H1 (cell line): ENCODE measurements around the gene UMODL1. TPM values are rescaled to one million over a fixed set of nuclear protein-coding genes. Genes with fewer than 3 reads are reported as not detected.

ENCODE experiments used
- BRCA1 ChIP-seq: IDR thresholded peaks from 2 replicates; pipeline ENCODE4 v1.6.1; 2012; ENCODE audit warnings: low read depth, low read length, improper control_type of control experiment
- CTBP2 ChIP-seq: IDR thresholded peaks from 2 replicates; pipeline ENCODE4 v1.7.0; 2011; ENCODE audit warnings: borderline replicate concordance, mild to moderate bottlenecking, moderate library complexity, mixed read lengths, low read length; ENCODE audit not compliant: insufficient read depth, insufficient read length
- E2F6 ChIP-seq: IDR thresholded peaks from 2 replicates; pipeline ENCODE4 v1.6.1; 2012; ENCODE audit warnings: inconsistent platforms
- EP300 ChIP-seq, 2 experiments: IDR thresholded peaks; 1 replicate in 1 of 2; 2 replicates in 1 of 2; pipeline ENCODE4 v1.6.1; 2011 to 2012; ENCODE audit warnings: low read depth in 2 of 2, low read length in 2 of 2, mild to moderate bottlenecking in 2 of 2, borderline replicate concordance in 1 of 2, inconsistent platforms in 1 of 2, moderate library complexity in 1 of 2
- SP4 ChIP-seq: IDR thresholded peaks from 2 replicates; pipeline ENCODE4 v1.6.1; 2012; ENCODE audit warnings: low read length, inconsistent platforms
- polyA plus RNA-seq, 7 experiments: library from polyadenylated mRNA; depleted of rRNA in 3 of 7; stranded (reverse) in 5 of 7; unstranded in 2 of 7; fragments of >200 nt in 5 of 7; fragments of 200-250 nt in 2 of 7; gene quantifications; 1 replicate in 5 of 7; 2 replicates in 1 of 7; 4 replicates in 1 of 7; pipeline versions ENCODE4 v1.2.1 to v1.2.3, GENCODE V29; 2011 to 2013; ENCODE audit warnings: missing spikeins in 2 of 7, mixed read lengths in 2 of 7
- total RNA-seq: library from RNA; stranded (reverse); fragmentation: NEBNext Ultra II Directional; extraction: Animal tissue kit (Norgen Biotek cat#: 25700); gene quantifications from 2 replicates; pipeline ENCODE4 v1.2.1, GENCODE V29; 2021

UMODL1 gene
- total and polyA plus RNA-seq, 2 of the 8 experiments (the other 6 are each of a cell fraction or from before 2014, with no cell fraction given) = not detected

GRCh38 chr21:42189860-42190485 is 118.9 kb downstream of the UMODL1 start (continued):
- no peak for TF ChIP-seq CTBP2
- TF ChIP-seq E2F6 = no peak
- no peak for TF ChIP-seq SP4
- TF ChIP-seq BRCA1 = no peak
- TF ChIP-seq EP300 (IDR thresholded peaks at IDR 0.05; ENCODE audit: borderline replicate concordance in 1 of 2, low read depth in 2 of 2, low read length in 2 of 2) = no peak
